Measurements from ENCODE around the gene DDX31.

The DDX31 gene

GRCh38 chr9:132672413-132672690 lies 2.6 kb upstream of the DDX31 start:
- no peak for DNase-seq

DNA sequence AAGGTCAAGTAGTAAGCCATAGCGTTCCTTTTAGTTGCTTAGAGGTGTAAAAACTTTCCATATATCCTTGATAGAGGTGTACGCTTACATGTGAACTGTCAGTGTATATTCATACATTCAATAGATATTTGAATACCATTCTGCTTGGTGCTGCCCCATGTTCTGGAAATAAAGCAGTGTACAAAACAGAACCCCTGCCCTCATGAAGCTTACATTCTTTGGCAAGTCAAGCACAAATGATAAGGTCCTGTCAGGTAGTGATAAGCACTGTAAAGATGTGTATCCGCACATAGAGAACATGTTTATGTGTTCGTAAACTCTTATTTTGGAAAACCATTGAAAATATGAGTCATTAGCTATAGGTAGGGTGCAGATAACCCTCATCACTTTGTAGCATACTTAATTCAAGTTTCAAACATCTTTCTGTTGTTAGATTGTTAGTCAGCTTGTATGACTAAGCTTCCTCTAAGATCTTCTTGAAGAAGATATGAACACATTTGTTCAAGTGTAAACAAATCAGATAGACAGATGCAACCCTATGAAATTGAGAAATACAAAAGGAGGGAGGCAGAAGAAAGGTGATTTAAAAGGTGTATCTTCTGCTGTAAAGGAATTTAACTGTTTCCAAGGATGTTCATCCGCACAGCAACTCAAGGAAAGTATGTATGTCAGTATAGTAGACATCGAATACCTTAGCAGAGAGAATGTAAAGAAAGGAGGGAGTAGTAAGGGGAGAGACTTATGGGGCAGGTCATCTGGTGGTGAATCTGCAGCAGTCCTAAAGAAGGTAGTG lies 2.0 kb upstream of the DDX31 start:
- no peak for DNase-seq

GRCh38 chr9:132670457-132671391 lies 941 bp upstream of the DDX31 start, which contains the start of gene GTF3C4:
TSS of gene GTF3C4 (plus strand) at chr9:132670464. CDS start at chr9:132670599, 135 bp downstream.
- DNase-seq = no peak

DNA sequence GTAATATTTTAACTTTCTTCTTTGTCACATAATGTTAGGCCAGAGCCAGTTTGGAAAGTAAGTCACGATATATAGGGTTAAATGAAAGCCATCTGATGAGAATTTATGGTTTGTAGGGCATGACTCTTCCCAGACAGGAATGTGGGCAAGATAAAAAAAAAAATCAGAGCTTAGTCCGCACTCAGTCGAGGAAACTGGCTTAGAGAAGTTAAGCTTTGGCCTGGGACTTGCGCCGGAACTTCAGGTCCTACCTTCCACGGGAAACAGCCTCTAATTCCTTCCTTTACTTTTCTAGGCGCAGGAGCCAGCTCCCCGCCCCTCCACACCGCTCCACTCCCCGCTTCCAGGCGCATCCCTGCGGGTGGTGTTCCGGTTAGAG lies 475 bp downstream of the DDX31 start:
- no peak for DNase-seq

- DNase-seq = no peak
Measured at GRCh38 chr9:132663851-132664250, 5.9 kb downstream of the DDX31 start.

DNA sequence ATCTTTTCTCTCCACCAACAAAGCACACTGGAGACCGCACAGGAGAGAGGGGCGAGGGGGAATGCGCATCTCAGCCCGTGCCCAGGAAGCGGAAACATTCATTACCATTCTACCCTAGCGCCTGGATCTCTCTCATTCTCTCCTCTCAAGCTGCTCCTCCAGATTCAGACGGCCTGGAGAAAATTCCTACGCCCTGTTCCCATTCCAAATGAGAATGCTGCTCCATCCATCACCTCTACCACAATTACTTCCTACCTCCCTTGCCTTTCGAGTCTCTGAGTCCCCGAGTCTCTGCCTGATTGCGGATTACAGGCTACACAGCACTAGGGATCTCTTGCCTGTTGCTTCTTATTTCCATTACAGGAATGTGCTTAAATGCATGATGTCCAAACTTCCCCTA lies 6.7 kb downstream of the DDX31 start:
- DNase-seq = no peak

GRCh38 chr9:132662152-132662945 lies 7.4 kb downstream of the DDX31 start:
- DNase-seq = no peak

- DNase-seq = no peak
Measured at GRCh38 chr9:132656299-132656698, 13.5 kb downstream of the DDX31 start.

DNA sequence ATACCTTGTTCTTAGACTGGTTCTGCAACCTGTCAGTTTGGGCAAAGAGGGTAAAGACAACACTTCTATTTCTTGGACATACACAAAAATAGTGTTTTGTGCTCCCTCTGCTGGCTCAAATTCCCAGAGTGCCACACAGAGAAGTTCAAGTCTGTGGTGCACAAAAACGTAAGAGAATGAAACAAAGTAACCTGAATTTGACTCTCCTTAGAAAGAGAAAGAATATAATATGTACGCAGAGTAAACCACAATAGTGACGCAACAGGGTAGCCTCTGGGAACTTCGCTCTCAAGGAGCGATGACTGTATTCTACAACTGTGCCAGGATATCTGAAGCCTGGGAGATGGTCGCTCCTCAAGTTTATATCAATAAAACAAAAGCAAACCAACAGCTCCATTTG lies 18.5 kb downstream of the DDX31 start:
- DNase-seq = no peak

DNA sequence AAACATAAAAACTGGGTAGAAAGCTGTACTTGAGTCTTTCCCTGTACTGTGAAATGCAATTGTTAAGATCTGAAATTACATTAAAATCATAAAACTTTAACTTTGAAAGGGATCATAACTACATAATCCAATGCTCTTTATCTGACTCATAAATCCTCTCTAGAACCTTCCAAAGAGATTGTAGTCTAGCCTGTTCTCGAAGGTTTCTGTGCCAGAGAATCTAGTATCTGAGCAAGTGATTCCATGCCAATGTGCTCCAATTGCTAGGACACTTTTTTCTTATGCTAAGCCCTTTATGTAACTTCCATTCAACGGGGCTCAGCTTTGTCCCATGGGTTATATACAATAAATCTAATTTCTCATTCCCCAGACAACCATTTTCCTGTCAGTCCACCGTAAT lies 21.1 kb downstream of the DDX31 start:
- DNase-seq = no peak

GRCh38 chr9:132648283-132648682 lies 21.5 kb downstream of the DDX31 start:
- DNase-seq = no peak

DNA sequence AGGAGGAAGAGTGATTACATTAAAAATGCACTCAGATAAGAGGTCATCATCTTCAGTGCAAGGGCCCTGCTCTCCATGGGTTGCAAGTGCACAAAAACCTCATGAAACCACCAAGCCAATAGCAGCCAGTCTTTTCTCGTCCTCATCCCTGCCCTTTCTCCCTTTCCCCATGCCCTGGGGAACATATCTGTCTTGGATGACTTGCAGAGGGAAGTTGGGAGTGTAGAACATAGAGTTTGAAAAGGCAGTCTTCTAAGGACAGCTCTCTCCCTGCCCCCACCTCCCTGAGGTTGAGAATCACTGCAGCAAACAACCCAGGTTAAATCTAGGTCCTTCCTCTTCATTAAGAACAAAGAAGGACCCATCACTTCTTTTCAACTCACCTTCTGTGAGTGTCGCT lies 22.0 kb downstream of the DDX31 start:
- no peak for DNase-seq

GRCh38 chr9:132647355-132647754 lies 22.4 kb downstream of the DDX31 start:
- no peak for DNase-seq

DNA sequence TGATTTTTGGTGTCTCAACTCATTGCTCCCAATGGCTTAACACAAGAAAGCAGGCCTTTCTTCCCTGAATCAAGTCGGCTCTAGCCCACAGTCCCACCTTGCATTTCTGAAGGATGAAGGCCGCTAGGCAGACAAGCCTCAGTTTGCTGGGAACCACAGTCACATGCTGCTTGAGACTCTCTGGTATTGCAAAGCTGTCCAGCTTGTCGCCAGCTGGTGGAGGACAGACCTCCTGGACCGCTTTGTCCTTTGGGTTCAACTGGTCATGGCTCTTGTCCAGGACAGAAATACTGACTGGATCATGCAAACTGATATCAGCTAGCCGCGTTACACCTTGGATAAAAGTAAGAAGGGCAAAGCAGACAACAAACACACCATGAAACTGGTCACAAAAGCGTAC lies 23.1 kb downstream of the DDX31 start:
- no peak for DNase-seq

DNA sequence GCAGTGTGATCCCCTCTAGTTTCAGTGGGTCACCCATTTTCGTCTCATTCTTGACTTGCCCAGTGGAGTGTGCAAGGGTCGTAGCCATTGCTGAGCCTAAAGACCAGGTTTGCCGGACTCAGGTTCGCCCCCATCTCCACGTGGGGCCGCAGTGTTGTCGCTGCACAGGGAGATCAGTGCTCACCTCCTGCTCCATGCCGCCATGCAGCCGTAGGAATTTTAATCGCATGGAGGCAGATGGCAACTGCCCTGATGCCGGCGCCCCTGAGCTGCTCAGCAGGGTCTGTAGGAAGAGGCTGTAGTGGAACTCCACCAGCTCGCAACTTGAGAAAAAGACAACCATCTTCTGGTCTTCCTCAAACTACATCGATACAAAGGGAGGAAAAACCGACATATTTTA lies 24.1 kb downstream of the DDX31 start:
- no peak for DNase-seq

GRCh38 chr9:132645306-132645705 lies 24.5 kb downstream of the DDX31 start:
- no peak for DNase-seq

- no peak for DNase-seq
Measured at GRCh38 chr9:132644251-132644650, 25.5 kb downstream of the DDX31 start.

- no peak for DNase-seq
Measured at GRCh38 chr9:132641216-132641615, 28.6 kb downstream of the DDX31 start.

GRCh38 chr9:132639322-132639721 lies 30.5 kb downstream of the DDX31 start:
- no peak for DNase-seq

GRCh38 chr9:132638240-132638639 lies 31.5 kb downstream of the DDX31 start:
- DNase-seq = no peak

- DNase-seq = no peak
Measured at GRCh38 chr9:132637801-132638200, 32.0 kb downstream of the DDX31 start.

- no peak for DNase-seq
Measured at GRCh38 chr9:132637351-132637750, 32.4 kb downstream of the DDX31 start.

DNA sequence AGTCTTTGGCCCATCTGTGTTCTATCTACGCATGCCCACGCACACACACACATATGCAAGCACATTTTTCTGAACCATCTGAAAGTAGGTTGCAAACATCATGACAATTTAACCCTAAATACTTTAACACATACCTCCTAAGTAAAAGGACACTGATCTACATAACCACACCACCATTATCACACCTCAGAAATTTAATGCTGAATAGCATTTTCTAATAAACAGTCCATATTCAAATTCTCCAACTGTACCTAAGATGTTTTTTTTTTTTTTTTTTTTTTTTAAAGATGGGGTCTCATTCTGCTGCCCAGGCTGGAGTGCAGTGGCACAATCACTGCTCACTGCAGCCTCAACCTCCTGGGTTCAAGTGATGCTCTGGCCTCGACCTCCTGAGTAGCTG lies 35.5 kb downstream of the DDX31 start:
- no peak for DNase-seq
